Left renal pelvis (tissue), 4 donors: ENCODE results near the gene SUPT4H1. TPM values are rescaled to one million over a fixed set of nuclear protein-coding genes. Genes with fewer than 3 reads are reported as not detected.

Experiments
- DNase-seq, 4 donors: peaks; one replicate each; pipeline ENCODE4 v3.0.0-alpha.2; 2013; ENCODE audit warnings: low read depth in 4 of 4, low spot score in 3 of 4
- polyA plus RNA-seq, 4 donors: library from polyadenylated mRNA; unstranded; fragments of 120-200 nt; gene quantifications; one replicate each; pipeline ENCODE4 v1.2.1, GENCODE V29; 2013; ENCODE audit not compliant: insufficient read length in 4 of 4

The SUPT4H1 gene
- polyA plus RNA-seq, 4 donors: 105 to 152 (median 127) TPM

DNA sequence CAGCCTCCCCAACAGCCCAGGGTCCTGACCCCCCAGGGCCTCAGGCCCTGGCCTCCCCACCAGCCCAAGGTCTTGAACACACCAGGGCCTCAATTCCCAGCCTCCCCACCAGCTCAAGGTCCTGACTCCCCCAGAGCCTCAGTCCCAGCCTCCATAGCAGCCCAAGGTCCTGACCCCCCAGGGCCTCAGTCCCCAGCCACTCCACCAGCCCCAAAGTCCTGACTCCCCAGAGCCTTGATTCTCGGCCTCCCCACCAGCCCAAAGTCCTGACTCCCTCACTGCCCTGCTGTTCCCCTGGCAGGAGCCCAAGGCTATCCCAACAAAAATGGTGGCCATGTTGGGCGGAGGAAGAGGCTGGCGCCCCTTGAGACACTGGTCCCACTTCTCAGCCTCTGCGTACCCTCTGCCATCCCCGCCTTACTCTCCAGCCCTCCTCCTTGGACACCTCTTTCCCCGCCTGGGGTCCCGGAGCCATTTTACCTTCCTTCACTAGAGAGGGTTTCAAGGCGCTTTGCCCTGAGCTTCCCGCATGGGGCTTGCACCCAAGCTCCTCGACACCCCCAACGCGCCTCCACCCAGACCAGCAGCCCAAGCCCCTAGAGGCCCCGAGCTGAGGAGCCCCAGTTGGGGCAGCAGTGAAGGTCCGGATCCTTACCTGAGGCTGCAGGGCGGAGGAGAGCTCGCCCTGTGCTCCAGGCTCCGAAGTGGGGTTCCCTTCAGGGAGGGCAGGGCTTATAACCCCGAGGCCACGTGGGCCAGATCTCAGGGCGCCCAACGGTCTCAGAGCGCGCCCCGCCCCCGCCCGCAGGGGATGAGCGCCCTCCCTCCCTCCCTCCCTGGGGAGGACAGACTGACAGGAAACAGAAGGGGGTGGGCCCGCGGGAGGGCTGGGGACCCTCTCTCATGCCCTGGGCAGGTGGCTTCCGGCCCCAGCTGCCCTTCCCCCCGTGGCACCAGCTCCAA lies 19.9 kb downstream of the SUPT4H1 start:
- DNase-seq: no peak

DNA sequence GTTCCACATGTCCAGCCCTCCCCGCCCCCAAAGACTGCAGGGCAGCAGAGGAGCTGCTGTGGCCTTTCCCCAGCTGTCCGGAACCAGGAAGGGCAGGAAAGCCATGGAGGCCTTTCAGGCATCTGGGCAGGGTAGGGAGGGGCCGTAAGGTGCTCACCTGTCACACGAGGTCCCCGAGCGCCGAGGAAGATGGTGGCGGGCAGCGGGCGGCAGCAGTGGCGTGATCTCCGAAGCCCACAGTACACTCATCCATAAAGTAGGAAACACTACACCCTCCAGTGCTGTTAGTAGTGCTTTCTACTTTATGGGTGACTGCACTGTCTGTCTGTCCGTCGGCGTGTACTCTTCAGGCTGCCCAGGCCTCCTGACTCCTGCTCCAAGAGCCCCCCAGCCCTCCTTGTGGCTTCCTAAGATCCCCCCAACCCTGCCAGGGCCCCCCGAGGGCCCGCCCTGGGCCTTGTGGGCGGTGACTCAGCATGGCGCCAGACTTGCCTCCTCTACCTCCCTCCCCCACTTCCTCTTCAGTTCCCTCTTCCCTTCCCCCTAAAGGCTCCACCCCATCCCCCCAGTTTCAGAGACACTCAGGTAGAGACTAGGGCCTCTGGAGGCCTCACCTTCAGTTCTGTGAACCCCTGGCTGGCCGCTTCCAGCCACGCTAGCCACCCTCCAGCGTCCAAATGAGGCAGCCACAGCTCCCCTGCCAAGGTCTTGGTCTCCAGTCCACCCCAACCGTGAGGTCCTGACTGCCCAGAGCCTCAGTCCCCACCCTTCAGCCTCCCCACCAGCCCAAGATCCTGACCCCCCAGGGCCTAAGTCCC lies 20.8 kb downstream of the SUPT4H1 start:
- DNase-seq: no peak

DNA sequence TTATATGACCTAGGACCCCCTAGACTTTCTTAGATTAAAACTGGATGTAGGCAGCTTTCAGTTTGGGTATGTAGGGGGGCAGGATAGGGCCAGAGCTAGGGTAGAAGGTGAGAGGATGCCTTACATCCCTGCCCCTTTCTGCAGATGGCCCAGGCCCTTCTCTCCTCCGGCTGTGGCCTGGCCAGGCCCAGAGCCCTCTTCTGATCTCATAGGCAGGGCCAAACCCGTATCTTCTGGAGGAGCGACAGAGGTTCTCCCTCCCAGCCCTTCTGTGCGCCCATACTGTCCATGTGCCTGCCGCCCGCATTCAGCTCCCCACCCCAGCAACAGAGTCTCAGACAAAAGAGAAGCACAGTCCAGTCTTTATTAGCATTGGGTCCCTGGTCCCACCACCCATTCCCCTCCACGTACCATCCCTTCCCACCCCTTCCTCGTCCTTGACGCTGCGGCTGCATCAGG lies 21.4 kb downstream of the SUPT4H1 start:
- DNase-seq: no peak

DNA sequence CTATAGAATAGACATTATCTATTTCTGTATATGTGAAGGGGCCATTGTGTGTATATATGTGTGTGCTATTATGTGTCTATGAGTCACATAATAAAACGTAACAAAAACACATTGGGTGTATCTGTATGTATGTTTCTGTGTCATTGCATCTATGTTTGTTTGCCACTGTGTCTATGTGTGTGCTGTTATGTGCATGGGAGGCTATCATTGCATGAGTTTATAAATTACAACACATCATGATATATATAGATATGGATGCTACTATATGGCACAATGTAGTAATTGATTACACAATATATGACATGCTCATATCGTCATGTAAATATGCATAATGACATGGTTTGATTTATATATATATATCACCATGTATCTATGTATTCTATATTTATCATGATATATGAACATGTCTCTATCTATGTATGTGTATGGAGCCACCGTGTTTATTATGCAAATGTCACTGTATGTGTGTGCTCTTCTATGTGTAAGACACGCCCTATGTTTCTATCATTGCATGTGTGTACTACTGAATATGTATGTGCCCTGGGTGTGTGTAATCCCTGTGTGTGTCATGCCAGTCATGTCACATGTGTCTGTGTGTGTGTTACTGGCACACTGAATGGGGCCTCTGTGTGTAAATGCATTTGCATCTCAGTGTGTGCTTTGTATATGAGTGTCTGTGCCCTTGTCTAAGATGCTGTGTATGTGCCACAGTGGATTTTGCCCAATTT lies 22.0 kb downstream of the SUPT4H1 start:
- no peak for DNase-seq

DNA sequence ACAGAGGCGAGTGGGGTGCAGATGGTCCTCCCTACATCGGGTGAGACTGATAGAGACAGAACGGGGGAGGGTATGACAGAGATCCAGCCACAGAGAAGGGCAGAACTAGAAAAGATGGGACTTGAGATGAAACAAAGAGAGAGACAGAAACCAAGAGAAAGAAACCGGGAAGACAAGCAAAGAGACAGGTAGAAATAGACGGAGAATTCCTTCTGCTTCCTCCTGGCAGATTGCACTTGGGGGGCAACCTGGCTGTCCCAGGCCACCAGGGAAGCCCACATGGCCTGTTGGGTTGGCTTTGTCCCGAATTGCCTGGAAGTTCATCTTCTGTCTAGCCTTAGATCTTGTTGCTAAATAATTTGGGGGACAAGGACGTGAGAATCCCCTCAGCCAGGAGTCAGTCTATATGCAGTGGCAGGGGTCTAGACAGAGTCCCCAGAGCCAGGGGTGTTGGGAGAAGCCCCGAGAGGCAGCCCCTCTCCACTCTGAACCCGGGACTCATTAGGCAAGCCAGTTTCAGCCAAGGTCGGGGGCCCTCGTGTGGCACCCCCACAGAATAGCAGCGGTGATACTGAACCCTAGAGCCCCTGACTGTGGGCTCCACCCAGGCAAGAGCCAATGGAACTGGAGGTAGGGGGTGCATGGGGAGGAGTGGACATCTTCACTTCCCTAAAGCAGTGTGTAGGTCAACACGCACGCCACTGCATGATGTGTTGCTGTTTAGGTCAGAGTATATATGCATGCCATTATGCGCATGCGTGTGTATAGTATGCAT lies 22.8 kb downstream of the SUPT4H1 start:
- DNase-seq: no peak

DNA sequence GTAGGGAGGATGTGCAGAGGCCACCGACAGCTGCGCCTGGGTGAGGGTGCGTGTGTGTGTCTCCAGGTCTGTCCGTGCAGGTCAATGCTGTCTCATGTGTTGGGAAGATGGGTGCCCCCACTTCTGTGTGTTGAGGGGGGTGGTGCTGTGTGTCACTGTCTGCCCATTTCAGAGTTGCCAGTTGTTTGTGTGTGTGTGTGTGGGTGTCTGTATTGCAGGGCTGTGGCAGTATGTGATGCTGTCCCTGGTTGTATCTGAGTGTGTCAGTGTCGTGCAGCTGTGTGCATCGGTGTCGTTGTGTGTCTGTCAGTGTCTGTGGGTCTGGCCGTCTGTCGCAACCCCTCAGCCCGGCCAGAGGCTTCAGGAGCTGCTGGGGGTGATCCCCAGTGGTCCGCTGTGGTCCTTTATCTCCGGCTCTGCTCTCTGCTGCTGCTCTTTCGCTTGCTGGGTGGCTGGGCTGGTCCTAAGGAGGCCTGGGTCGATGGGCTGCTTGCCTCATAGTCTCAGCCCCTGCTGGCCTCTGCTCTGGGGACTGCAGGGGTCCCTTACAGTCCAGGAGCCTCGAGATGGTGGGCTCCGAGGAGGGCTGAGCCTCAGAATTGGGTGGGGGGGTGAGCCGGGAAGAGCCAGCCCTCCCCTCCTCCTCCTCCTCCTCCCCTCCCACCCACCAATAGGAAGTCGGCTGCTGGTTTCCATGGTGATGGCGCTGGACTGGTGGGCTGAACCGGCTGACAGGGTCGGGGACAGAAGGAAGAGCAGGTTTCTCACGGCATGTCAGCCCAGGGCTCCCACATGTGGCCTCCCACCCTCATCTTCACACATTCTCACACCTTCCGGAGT lies 23.6 kb downstream of the SUPT4H1 start, which contains the start of gene TSPOAP1:
TSPOAP1 (minus strand) TSS at position 601 of the 840 bp plus-strand sequence. CDS start 875 bp downstream, outside the sequence.
- DNase-seq: no peak

GRCh38 chr17:58327363-58328194 lies 24.4 kb downstream of the SUPT4H1 start:
- no peak for DNase-seq

DNA sequence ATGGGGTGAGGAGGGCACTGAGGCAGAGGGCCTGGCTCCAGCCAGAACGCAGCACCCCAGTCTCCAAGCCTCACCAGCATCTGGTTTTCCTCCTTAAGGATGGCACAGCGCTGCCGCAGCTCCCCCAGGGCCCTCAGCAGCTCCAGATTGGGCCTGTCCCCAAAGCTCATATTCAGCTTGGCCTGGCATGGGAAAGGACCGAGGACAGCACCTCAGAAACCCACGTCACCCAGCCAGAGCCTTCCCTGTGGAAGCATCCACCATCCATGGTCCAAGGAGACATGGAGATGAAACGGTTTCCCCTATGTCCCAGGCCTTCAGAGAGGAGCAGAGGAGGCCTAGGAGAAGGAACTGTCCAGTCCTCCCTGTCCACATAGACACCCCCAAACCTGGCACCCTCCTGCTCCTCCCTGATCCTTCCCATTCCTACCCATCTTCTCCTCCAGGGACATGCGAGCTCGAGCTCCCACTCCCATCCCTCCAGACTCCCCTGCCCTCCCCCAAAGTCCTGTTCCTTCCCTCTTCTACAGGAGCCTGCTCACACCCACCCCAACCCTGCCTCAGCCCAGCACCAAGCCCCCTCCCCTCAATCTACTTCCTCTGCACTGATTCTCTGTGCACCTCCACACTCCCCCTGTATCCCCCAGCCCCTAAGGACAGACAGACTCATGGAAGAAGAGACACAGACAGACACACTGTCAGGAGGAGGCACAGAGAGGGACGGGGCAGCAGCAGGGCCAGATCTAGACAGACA lies 25.2 kb downstream of the SUPT4H1 start:
- DNase-seq: no peak

- DNase-seq: no peak
These were observed 26.0 kb downstream of the SUPT4H1 start for GRCh38 chr17:58325976-58326468.

GRCh38 chr17:58325289-58325726 lies 26.7 kb downstream of the SUPT4H1 start:
- DNase-seq: no peak

DNA sequence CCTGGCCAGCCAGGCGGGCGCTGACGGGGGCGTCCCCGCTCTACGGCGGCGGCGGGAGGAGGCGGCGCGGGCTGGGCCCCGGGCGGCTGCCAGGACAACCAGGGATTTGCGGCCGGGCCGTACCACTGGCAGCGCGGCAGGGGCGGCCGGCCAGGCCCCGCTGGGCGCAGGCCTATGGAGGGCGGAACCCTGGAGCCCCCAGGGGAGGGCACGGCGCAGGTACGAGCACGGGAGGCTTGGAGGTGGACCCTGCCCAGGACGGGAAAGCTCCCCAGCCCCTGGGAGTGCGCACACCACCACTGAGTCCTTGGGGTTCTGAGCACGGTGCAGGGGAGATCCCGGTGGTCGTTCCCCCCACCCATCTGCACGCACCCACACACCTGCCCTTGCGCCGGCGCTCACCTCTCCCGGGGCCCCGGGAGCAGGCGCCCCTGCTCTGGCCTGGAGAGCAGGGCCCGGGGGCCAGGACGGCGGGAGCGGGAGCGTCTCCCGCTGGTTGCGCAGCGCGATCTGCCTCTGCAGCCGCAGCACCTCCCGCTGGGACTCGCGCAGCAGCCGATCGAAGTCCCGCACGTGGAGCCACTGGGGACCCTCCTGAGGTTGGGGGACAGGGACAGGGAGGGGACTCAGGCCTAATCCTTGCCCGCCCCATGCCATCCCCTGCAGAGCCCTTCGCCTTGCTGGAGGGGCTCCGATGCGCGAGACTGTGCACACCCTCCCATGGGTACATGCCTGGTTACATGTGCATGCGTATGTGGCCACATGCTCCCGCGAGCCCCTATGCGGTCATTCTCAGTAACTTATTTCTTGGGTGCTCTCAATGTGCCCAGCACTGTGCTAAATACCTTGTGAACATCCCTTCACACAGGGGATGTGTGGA lies 27.4 kb downstream of the SUPT4H1 start:
- DNase-seq: no peak

- no peak for DNase-seq
These were observed 28.0 kb downstream of the SUPT4H1 start for GRCh38 chr17:58324056-58324408.

- DNase-seq: no peak
These were observed 28.5 kb downstream of the SUPT4H1 start for GRCh38 chr17:58323366-58324055.

DNA sequence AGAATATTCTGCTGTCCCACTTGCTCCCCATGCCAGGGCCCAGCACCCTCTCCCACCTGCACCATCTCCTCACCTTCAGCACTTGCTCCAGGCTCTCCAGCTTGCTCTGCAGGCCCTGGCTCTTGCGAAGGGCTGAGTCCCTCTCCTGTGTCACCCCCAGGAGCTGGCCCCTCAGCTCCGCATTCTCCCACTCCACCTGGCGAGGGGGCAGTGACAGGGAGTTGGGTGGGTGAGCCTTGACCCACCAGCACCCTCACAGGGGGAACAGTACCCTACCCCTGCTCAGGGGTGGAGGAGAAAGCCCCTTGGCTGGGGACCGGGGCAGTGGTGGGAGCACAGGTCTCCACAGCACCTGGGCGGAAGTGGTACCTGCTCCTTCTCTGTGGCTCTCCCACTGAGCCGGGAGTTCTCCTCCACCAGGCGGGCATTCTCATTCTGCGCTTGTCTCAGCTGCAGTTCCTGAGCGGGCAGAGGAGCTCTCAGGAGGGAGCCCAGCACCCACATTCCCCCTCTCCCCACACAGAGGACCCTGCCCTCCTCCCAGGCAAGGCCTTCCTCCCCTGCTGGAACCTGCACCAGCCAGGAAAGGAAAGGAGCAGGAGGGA lies 29.3 kb downstream of the SUPT4H1 start:
- no peak for DNase-seq
